GM11168 (cell line): ENCODE data around the gene COX6B1.
"Not testable (repeated sequence)": the region's sequence is repeated elsewhere in the genome, so short reads cannot be mapped to it uniquely, and the experiment has no call there.

ENCODE experiments used
- in situ Hi-C: fragments of 300-500 bp; cut with MboI; formaldehyde crosslinking; loops from one replicate; pipeline ENCODE4 v1.12.0; 2022; ENCODE audit warnings: low sequenced_read_pairs; ENCODE audit not compliant: unreplicated experiment

Gene COX6B1

DNA sequence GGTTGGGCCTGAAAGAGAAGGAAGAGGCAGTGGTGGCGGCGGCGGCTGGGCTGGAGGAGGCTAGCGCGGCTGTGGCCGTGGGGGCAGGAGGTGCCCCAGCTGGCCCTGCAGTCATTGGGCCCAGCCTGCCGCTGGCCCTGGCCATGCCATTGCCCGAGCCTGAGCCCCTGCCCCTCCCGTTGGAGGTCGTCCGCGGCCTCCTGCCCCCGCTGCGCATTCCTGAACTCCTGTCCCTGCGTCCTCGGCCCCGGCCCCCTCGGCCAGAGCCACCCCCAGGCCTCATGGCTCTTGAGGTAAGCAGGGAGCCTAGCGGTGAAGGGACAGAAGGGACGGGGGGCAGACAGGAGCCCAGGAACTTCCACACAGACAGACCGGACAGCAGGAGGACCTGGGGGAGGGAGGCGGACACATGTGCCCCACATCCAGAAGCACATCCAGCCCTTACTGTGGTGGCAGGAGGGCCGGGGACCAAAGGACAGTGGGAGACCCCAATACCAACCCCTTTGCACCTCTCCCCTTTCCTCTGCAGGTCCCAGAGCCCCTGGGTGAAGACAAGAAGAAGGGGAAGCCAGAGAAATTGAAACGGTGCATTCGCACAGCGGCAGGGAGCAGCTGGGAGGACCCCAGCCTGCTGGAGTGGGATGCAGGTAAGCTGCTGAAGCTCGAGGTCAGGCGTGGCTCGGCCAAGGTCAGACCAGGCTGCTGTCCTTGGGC, 14.2 kb upstream of the COX6B1 start:
- in situ Hi-C loops = no loop called here

- in situ Hi-C loops = no loop called here
Observed at GRCh38 chr19:35636651-35637050, 11.5 kb upstream of the COX6B1 start.

- in situ Hi-C loops = no loop called here
Observed at GRCh38 chr19:35637165-35637564, 11.0 kb upstream of the COX6B1 start.

GRCh38 chr19:35639321-35639639, 8.8 kb upstream of the COX6B1 start:
- in situ Hi-C loops = no loop called here

DNA sequence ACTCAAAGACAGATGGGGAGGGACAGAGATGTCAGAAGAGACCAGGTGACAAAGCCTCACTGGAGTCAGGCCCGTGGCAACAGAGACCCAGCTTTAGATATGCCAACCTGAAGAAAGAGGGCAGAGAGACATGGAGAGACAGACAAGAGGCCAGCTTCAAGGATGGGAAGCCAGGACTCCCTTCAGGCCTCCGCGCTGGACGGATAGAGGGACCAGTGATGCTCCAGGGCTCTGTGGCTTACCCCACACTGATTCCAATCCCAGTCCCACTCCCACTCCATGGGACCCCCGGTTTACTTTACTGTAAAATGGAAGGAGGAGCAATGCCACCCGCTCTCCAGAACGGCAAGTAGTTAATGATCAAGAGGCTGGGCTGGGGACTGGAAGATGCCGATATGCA, 8.3 kb upstream of the COX6B1 start:
- in situ Hi-C loops = no loop called here

- in situ Hi-C loops = no loop called here
Observed at GRCh38 chr19:35641515-35642151, 6.5 kb upstream of the COX6B1 start, which contains the start of gene ETV2. ETV2 (plus strand) TSS chr19:35641745; CDS start chr19:35642461, 716 bp downstream.

DNA sequence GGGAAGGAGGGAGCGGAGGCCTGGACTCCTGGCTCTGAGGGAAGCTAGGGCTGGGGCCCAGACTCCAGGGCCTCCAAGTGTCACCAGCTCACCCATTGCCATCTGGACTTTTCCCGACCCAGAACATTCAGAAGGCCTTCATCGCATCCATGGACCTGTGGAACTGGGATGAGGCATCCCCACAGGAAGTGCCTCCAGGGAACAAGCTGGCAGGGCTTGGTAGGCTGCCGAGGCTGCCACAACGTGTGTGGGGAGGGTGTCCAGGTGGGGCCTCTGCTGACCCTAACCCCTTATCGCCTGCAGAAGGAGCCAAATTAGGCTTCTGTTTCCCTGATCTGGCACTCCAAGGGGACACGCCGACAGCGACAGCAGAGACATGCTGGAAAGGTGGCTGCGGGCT, 5.8 kb upstream of the COX6B1 start:
- in situ Hi-C loops = no loop called here

DNA sequence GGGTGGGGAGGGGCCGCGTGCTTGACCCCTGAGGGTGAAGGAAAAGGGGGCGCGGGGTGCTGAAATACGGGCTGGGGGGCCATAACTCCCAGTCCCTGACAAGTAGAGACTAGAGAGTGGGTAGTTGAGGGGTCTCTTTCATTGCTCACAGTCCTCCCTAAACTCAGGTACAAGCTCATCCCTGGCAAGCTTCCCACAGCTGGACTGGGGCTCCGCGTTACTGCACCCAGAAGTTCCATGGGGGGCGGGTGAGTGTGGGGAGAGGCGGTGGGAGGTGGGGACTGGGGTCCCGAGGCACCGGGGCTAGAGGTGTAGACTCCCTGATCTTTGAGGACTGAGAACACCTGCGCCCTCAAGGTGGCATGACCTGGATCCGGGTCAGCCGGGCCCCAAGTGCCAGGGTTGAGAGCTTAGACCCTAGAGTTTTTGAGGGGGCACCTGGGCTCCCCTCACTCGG, 5.3 kb upstream of the COX6B1 start:
- in situ Hi-C loops = no loop called here

DNA sequence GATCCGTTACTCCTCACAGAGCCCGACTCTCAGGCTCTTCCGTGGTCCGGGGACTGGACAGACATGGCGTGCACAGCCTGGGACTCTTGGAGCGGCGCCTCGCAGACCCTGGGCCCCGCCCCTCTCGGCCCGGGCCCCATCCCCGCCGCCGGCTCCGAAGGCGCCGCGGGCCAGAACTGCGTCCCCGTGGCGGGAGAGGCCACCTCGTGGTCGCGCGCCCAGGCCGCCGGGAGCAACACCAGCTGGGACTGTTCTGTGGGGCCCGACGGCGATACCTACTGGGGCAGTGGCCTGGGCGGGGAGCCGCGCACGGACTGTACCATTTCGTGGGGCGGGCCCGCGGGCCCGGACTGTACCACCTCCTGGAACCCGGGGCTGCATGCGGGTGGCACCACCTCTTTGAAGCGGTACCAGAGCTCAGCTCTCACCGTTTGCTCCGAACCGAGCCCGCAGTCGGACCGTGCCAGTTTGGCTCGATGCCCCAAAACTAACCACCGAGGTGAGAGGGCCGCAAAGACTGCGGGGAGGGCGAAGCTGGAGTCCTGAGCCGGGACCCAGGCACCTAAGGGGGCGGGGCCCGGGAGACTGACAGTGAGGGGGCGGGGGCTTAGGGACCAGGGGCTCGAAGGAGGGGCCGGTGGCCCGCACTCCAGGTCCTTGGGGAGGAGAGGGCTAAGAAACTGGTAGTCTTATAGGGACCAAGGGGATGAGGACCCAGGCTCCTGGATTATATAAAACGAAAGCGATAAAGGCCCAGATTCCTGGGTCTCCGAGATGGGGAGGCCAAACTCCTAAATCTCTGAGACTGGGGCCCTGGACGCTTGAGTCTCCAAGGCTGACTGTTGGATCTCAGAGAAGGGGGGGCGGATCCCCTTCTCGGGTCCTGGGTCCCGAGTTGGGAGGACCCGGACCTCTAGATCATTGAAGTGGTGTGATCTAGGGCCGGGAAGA, 4.6 kb upstream of the COX6B1 start:
- in situ Hi-C loops = no loop called here

GRCh38 chr19:35644206-35644986, 3.7 kb upstream of the COX6B1 start:
- in situ Hi-C loops = no loop called here

GRCh38 chr19:35644987-35645679, 3.0 kb upstream of the COX6B1 start:
- in situ Hi-C loops = no loop called here

GRCh38 chr19:35645680-35646511, 2.2 kb upstream of the COX6B1 start:
- in situ Hi-C loops = no loop called here

GRCh38 chr19:35650581-35650980, 2.5 kb downstream of the COX6B1 start:
- in situ Hi-C loops = no loop called here

- in situ Hi-C loops = not testable (repeated sequence)
Observed at GRCh38 chr19:35654828-35655227, 6.7 kb downstream of the COX6B1 start.

DNA sequence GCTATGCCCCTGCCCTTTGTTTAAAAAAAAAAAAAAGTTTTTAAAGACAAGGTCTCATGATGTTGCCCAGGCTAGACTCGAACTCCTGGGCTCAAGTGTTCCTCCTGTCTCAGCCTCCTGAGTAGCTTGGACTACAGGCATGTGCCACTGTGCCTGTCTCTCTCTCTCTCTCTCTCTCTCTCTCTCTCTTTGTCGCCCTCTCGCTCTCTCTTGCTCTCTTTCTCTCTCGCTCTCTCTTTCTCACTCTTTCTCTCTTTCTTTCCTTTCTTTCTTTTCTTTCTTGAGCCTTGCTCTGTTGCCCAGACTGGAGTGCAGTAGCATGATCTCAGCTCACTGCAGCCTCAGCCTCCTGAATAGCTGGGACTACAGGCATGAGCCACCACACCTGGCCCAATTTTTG, 7.5 kb downstream of the COX6B1 start:
- in situ Hi-C loops = no loop called here

DNA sequence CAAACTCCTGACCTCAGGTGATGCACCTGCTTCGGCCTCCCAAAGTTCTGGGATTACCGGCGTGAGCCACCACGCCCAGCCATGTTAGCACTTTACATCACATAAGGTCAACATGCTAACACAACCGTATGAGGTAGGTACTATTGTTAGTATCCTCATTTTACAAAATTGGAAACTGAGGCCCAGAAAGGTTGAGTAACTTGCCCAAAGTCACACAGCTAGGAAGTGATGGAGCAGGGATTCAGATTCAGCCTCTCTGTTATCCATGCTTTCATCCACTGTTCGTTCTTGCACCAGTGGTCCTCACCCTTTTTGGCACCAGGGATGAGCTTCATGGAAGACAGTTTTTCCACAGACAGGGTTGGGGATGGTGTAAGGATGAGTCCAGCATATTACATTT, 8.6 kb downstream of the COX6B1 start:
- in situ Hi-C loops = no loop called here

GRCh38 chr19:35657904-35658700, 10.0 kb downstream of the COX6B1 start:
- in situ Hi-C loops = no loop called here

DNA sequence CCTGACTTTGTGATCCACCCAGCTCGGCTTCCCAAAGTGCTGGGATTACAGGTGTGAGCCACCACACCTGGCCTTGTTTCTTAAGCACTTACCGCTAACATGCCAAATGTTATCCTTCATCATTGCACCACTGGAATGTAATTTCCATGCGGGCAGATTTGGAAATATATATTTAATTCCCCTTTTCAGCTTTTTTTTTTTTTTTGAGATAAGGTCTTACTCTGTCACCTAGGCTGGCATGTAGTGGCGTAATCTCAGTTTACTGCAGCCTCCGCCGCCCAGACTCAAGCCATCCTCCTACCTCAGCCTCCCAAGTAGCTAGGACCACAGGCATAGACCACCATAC, 13.8 kb downstream of the COX6B1 start:
- in situ Hi-C loops = no loop called here
